Activated naive CD8-positive, alpha-beta T cell treated with anti-CD3 and anti-CD28 coated beads for 36 hours (primary cell): ENCODE results near the gene GRIA1. TPM values are rescaled to one million over a fixed set of nuclear protein-coding genes. Genes with fewer than 3 reads are reported as not detected.
"Not testable (repeated sequence)": the region's sequence is repeated elsewhere in the genome, so short reads cannot be mapped to it uniquely, and the experiment has no call there.

Source experiments
- DNase-seq: peaks from one replicate; pipeline ENCODE4 v3.0.0; 2021
- H3K27ac Mint-ChIP-seq: one replicate; pipeline ENCODE4 v1.8.0; 2022; ENCODE audit warnings: mild to moderate bottlenecking, moderate library complexity, mixed read lengths
- H3K27me3 Mint-ChIP-seq: one replicate; pipeline ENCODE4 v1.8.0; 2022; ENCODE audit warnings: mild to moderate bottlenecking, mixed read lengths
- H3K36me3 Mint-ChIP-seq: one replicate; pipeline ENCODE4 v1.8.0; 2021; ENCODE audit warnings: mild to moderate bottlenecking, mixed read lengths
- H3K4me1 Mint-ChIP-seq: one replicate; pipeline ENCODE4 v1.8.0; 2021; ENCODE audit warnings: mixed read lengths
- H3K4me3 Mint-ChIP-seq: one replicate; pipeline ENCODE4 v1.8.0; 2022; ENCODE audit warnings: mild to moderate bottlenecking, moderate library complexity, mixed read lengths
- H3K9me3 Mint-ChIP-seq: one replicate; pipeline ENCODE4 v1.8.0; 2022; ENCODE audit warnings: mixed read lengths
- total RNA-seq, 2 experiments: library from RNA; stranded (reverse); gene quantifications; one replicate each; pipeline ENCODE4 v1.2.3, GENCODE V29; 2021

The GRIA1 gene
- total RNA-seq, 2 experiments from 2014 or later: not detected

DNA sequence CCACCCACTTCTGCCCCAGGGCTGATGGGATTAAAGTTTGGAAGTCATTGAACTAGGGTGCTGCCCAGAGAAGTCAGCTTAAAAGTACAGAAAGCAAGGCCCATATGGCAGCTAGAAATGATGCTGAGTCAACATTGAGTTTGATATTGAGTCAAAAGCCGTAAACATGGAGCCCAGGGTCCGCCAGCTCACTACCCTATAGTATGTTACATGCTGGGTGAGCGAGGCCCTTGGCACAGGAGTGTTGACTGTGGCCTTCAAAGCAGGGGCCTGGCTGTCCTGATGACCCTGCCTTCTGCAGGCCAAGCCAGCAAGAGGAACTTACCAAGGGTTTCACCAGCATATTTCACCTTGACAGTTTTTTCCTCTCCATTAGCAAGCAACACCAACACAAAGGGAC is 222.5 kb downstream of the GRIA1 start:
- no peak for DNase-seq
- H3K27me3 Mint-ChIP-seq: no peaks in the 10 kb centered on the region
- H3K9me3 Mint-ChIP-seq: no peaks in the 10 kb centered on the region
- no peak overlapping the region for H3K4me3 Mint-ChIP-seq
- H3K36me3 Mint-ChIP-seq: no peaks in the 10 kb centered on the region
- H3K27ac Mint-ChIP-seq: no peak overlapping the region
- no peaks in the 10 kb centered on the region for H3K4me1 Mint-ChIP-seq

DNA sequence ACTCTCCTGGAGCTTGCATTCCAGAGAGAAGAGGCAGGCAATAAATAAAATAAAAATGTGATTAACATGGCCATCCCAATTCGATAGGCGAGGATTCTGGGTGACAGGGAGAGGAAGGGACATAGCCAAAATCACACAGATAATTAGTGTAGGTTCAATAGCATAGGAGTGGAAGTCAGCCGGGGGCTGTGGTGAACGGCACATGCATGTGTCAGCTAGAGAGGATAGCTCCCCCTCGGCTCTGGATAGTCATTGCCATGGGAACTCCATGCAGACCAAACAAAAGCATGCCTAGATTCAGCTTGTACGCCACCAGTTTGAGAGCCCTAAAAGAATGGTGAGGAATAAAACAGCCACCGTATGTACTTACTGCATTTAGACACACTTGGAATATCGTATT is 223.5 kb downstream of the GRIA1 start:
- H3K4me1 Mint-ChIP-seq: no peaks in the 10 kb centered on the region
- H3K4me3 Mint-ChIP-seq: no peak overlapping the region
- H3K36me3 Mint-ChIP-seq: no peaks in the 10 kb centered on the region
- H3K9me3 Mint-ChIP-seq: no peaks in the 10 kb centered on the region
- H3K27me3 Mint-ChIP-seq: no peaks in the 10 kb centered on the region
- no peak for DNase-seq
- H3K27ac Mint-ChIP-seq: no peak overlapping the region

DNA sequence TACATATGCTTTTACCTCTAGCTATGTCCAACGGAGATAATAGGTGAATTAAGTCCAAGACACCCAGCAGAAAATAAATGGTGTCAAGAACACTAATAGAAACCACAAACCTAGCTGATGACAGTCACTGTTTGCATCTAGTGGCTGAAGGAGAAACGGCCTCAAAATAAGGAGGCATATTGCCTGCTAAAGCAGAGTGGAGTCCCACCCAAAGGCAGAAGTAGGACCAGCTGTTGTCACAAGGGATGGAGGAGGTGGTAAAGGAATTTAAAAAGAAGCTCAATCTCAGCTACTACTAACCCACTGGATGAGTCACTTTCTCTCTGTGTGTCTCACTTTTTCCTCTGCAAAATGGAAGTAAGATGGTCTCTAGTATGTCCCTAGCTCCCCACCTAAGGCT is 224.3 kb downstream of the GRIA1 start:
- no peaks in the 10 kb centered on the region for H3K9me3 Mint-ChIP-seq

DNA sequence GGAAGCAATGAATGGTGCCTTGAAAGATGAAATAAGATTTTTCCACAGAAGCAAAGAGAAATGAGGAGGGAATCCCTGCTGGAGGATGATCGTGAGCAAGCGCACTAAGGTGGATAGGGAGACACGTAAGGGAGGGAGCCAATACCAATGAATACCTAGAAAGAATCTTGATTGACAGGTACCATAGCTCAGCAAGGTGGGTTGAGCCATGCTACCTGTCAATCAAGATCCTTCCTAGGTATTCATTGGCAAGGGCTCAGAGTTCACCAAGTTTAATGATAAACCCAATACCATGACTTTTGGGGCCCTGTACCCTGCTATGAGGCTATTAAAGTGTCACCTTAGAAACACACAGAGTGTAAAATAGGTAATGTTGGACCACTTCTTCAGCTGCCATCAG is 226.8 kb downstream of the GRIA1 start:
- Mint-ChIP-seq H3K27me3 (no peaks in the 10 kb centered on the region), H3K4me3 (no peak overlapping the region), H3K27ac (no peak overlapping the region), H3K9me3 (no peaks in the 10 kb centered on the region), H3K4me1 (no peaks in the 10 kb centered on the region), H3K36me3 (no peaks in the 10 kb centered on the region)
- no peak for DNase-seq

More for the DNA sequence above, 224.3 kb downstream of the GRIA1 start:
- Mint-ChIP-seq H3K27me3 (no peaks in the 10 kb centered on the region), H3K36me3 (no peaks in the 10 kb centered on the region), H3K4me3 (no peak overlapping the region), H3K27ac (no peak overlapping the region), H3K4me1 (no peaks in the 10 kb centered on the region)
- DNase-seq: no peak

DNA sequence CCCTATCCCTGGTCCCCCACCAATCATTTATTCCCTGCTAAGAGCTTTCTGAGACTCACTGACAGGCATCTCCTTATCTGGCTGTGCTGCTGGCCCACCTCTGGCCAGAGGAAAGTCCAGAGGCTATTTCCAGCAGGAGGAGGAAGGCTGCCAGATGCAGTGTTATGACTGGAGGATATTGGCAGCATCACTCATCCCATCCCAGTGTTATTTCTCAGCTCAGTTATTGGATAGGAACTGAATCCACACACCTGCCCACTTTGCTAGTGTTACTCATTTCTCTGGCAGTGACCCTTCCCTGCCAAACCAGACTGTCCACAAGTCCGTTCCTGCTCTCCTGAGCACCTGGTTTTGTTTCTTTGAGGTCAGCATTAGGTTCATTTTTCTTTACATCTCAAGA is 228.2 kb downstream of the GRIA1 start:
- Mint-ChIP-seq H3K4me1 (no peaks in the 10 kb centered on the region), H3K27ac (no peak overlapping the region), H3K36me3 (no peaks in the 10 kb centered on the region), H3K9me3 (no peaks in the 10 kb centered on the region), H3K4me3 (no peak overlapping the region), H3K27me3 (no peaks in the 10 kb centered on the region)
- no peak for DNase-seq

DNA sequence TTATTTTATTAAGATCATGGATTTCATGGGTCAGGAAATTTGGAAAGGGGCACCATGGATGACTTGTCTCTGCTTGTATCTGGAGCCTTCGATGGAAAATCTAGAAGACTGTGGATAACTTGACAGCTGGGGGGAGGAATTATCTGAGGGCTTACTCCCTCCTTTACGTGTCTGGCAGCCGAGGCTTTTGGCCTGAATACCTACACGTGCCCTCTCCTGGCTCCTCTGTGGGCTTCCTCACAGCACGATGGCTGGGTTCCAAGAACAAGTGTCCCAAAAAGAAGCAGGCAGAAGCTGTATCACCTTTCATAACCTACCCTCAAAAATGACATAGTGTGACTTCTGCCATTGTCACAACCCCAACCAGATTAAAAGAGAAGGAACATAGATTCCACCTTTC is 228.9 kb downstream of the GRIA1 start:
- Mint-ChIP-seq H3K4me1 (no peaks in the 10 kb centered on the region), H3K27me3 (no peaks in the 10 kb centered on the region), H3K9me3 (no peaks in the 10 kb centered on the region), H3K36me3 (no peaks in the 10 kb centered on the region), H3K4me3 (no peak overlapping the region), H3K27ac (no peak overlapping the region)
- no peak for DNase-seq

DNA sequence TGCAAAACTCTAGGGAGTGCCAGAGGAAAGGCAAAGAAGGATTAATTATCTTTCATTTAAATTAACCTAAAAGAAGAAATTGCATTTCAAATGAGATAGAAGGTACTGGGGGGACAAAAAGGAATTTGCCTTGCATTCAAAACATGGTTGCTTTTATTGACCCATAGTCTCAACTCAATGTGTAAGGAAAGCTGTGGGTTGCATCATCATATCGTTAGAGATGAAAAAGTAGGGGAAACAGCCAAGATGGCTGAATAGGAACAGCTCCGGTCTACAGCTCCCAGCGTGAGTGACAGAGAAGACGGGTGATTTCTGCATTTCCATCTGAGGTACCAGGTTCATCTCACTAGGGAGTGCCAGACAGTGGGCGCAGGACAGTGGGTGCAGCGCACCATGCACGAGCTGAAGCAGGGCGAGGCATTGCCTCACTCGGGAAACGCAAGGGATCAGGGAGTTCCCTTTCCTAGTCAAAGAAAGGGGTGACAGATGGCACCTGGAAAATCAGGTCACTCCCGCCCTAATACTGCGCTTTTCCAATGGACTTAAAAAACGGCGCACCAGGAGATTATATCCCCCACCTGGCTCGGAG is 232.6 kb downstream of the GRIA1 start:
- not testable (repeated sequence) for H3K27ac Mint-ChIP-seq, H3K4me3 Mint-ChIP-seq, H3K27me3 Mint-ChIP-seq, H3K4me1 Mint-ChIP-seq, DNase-seq, H3K36me3 Mint-ChIP-seq, H3K9me3 Mint-ChIP-seq

DNA sequence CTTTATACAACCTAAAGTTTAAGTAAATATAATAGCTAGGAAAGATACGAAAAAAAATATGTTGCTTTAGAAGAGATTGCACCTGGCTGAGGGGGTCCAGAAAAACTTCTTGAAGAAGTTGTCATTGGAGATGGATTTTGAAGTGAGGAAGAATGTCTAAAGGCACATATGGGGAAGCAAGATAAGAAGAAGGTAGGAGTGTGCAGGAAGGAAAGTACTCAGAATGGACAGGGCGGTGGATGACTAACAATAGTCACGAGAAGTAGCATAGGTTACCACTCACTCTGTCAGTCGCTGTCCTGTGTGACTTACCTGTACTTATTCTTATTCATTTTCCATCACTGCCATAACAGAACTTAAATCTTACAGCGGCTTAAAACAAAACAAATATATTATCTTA is 251.6 kb downstream of the GRIA1 start:
- H3K9me3 Mint-ChIP-seq: peaks cover 2% of the 10 kb centered on the region
- H3K4me3 Mint-ChIP-seq: no peak overlapping the region
- no peak overlapping the region for H3K27ac Mint-ChIP-seq
- H3K36me3 Mint-ChIP-seq: no peaks in the 10 kb centered on the region
- H3K4me1 Mint-ChIP-seq: no peaks in the 10 kb centered on the region
- peaks cover 8% of the 10 kb centered on the region for H3K27me3 Mint-ChIP-seq
- no peak for DNase-seq

DNA sequence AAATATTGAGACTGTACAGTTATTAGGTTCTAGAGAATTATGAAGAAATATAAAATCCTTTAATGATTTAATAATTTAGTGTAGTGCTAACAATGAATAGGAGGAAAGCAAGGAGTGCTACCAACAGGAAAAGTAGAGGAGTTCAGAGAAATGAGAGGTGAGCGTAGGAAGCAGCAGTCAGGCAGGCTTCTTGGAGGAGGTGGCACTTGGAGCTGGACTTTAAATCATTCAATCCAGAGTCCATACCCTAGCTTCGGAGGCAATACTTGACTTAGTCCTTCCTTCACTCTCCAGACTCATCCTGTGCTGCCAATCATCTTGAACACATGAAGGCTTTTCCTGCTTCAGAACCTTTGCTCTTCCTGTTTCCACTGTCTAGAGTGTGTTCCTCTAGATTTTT is 254.3 kb downstream of the GRIA1 start:
- Mint-ChIP-seq H3K9me3 (no peaks in the 10 kb centered on the region), H3K27ac (no peak overlapping the region), H3K4me3 (no peak overlapping the region), H3K36me3 (no peaks in the 10 kb centered on the region), H3K4me1 (no peaks in the 10 kb centered on the region), H3K27me3 (peaks cover 11% of the 10 kb centered on the region)
- no peak for DNase-seq

DNA sequence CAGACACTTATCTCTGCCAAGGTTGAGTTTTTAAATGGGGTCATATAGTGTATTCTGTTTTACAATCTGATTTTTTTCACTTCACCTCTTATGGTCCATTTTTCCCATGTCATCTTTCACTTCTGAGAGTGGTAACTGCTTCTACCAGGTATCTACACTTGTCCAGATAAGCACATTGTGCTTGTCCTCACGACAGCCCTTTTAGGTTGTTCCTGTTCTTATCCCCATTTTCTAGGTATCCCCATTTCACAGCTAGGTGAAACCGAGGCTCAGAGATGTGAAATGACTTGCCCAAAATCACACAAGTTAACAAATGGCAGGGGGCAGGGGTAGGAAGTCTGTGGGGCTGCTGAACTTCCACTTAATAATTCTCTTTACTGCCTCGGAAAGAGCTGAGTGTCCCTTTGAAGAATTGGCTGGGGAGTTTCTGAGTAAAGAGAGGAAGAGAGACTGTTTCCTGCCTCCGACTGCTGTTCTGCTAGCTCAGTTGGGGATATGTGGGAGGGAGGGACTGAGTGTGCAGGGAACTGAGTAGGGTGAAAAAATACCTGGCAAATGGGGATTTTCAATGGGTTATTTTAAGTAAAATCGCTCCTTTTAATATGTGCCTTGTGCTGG is 255.4 kb downstream of the GRIA1 start:
- no peak overlapping the region for H3K27ac Mint-ChIP-seq
- H3K27me3 Mint-ChIP-seq: peaks cover 7% of the 10 kb centered on the region
- no peaks in the 10 kb centered on the region for H3K36me3 Mint-ChIP-seq
- H3K9me3 Mint-ChIP-seq: no peaks in the 10 kb centered on the region
- no peak overlapping the region for H3K4me3 Mint-ChIP-seq
- DNase-seq: no peak
- no peaks in the 10 kb centered on the region for H3K4me1 Mint-ChIP-seq

DNA sequence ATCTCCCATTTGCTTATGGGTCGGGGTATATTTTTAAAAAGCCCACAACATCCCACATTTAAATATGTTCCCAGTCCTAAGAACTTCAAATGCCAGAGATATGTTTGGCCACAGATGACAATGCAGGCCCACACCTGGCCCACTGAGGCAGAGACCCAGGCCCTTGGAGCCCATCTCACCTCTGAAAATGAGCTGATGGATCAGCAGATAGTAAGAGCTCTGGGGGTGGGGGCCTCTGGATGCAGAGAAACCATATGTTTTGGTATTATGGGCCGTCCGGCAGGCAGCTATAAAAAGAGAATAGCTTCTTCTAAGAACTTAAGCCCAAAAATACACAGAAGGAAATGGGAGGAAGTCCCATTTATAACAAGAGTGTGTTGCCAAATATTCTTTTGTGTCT is 256.0 kb downstream of the GRIA1 start:
- no peaks in the 10 kb centered on the region for H3K4me1 Mint-ChIP-seq
- H3K4me3 Mint-ChIP-seq: no peak overlapping the region
- H3K9me3 Mint-ChIP-seq: no peaks in the 10 kb centered on the region

DNA sequence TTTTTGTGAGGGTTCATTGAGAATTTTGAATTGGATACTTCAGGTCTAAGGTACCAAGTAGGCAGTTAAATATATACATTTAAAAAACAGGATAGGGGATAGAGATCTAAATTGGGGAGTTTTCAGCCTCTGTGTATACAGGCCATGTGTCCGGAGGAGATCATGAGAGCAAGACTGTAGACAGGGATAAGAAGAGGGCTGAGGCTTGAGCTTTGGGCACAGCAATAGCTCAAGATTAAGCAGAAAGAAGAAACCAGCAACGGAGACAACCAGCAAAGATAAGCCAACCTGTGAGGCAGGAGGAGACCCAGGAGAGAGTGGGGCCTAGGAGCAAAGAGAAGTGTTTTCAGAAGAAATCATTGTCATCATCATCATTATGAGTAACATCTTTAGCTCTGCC is 258.4 kb downstream of the GRIA1 start:
- DNase-seq: no peak
- Mint-ChIP-seq H3K4me3 (no peak overlapping the region), H3K9me3 (no peaks in the 10 kb centered on the region), H3K4me1 (no peaks in the 10 kb centered on the region), H3K27me3 (peaks cover 3% of the 10 kb centered on the region), H3K27ac (no peak overlapping the region), H3K36me3 (no peaks in the 10 kb centered on the region)

More for the DNA sequence above, 256.0 kb downstream of the GRIA1 start:
- DNase-seq: no peak
- H3K36me3 Mint-ChIP-seq: no peaks in the 10 kb centered on the region
- no peak overlapping the region for H3K27ac Mint-ChIP-seq
- H3K27me3 Mint-ChIP-seq: peaks cover 7% of the 10 kb centered on the region

DNA sequence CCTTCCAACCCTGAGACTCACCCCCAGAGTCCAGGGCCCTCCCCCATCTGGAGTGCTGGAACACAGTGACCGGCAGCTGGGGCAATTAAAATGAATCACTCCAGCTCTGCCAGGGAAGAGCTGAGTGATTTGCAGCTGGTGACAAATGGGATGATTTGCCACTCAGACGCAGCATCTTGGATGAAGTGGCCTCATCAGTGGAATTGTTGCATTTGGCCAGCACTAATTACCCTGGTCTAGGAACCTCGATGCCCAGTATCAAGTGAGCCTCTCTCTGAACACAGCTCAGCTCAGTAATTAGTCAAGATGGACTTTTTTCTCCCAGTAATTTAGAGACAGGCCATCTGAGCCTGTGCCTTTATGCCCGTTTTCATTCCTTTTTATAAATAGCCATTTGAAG is 259.5 kb downstream of the GRIA1 start:
- H3K9me3 Mint-ChIP-seq: peaks cover 1% of the 10 kb centered on the region
- no peaks in the 10 kb centered on the region for H3K36me3 Mint-ChIP-seq

DNA sequence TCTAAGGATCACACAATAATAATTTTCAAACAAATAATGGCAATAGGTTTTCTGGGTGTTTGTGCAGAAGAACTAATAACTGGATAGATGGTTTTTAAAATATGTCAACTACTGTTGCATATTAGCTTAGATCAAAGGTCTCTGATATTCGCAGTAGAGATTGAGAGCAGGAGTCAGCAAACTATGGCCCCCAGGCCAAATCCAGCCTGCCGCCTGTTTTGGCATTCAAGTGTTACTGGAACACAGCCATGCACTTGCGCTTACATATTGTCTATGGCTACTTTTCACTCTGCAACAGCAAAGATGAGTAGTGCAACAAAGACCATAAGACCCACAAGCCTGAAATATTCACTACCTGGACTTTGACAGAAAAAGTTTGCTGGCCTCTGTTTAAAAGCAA is 260.8 kb downstream of the GRIA1 start:
- no peak for DNase-seq
- H3K4me3 Mint-ChIP-seq: no peak overlapping the region
- peaks cover 3% of the 10 kb centered on the region for H3K27me3 Mint-ChIP-seq
- H3K9me3 Mint-ChIP-seq: peaks cover 1% of the 10 kb centered on the region
- no peak overlapping the region for H3K27ac Mint-ChIP-seq
- H3K4me1 Mint-ChIP-seq: no peaks in the 10 kb centered on the region
- H3K36me3 Mint-ChIP-seq: no peaks in the 10 kb centered on the region

More for the DNA sequence above, 259.5 kb downstream of the GRIA1 start:
- DNase-seq: no peak
- Mint-ChIP-seq H3K4me3 (no peak overlapping the region), H3K27me3 (peaks cover 3% of the 10 kb centered on the region), H3K4me1 (no peaks in the 10 kb centered on the region), H3K27ac (no peak overlapping the region)

DNA sequence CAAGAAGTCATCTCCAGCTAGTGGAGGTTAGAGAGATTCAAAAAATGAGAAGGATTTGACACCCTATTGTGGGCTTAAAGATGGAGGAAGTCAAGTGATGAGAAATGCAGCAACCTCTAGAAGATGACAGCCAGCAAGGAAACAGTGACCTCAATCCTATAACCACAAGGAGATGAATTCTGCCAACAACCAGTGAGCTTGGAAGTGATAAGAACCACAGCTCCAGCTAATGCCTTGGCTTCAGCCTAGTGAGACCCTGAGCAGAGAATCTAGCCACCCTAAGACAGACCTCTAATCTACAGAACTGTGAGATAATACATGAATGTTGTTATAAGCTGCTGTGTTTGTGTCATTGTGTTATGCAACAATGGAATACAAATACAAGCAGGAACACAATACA is 262.4 kb downstream of the GRIA1 start:
- H3K27ac Mint-ChIP-seq: no peak overlapping the region
- H3K27me3 Mint-ChIP-seq: peaks cover 3% of the 10 kb centered on the region
- no peaks in the 10 kb centered on the region for H3K36me3 Mint-ChIP-seq
- H3K4me3 Mint-ChIP-seq: no peak overlapping the region
- H3K9me3 Mint-ChIP-seq: peaks cover 9% of the 10 kb centered on the region
- DNase-seq: no peak
- H3K4me1 Mint-ChIP-seq: no peaks in the 10 kb centered on the region

DNA sequence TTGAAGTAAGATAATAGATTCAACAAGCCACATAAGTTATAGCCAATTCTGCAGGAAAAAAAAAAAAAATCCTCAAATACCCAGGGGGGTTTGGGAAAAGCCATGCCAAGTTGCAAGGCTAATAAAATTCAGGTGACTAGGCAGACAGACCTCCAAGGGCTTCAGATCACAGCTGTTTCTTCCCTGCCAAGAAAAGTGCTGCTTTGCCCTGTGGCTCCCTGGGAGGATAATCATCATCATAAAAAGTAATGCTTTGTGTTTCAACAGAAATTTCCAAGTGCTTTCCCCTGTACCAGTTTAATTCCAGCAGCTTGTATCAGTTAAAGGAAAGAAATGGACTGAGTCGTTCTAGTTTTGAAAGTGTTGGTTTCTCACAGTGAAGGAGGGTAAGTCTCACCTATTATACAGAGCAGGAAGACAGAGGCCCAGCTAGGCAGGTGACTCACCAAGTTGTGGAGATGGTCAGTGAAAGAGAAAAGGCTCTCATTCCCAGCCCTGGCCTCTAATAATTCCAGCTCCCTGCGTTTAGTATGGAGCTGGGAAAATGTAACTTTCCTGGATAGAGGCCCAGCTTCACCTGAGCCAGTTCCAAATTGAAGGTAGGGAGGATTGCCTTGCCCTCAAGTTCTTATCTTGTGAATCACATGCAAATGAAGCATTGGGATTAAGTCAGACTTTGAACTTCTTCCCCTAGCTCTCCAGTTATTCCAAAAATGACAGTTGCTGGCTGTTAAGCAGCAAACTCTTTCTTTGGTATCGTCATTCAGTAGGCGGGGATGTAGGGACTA is 263.4 kb downstream of the GRIA1 start:
- H3K36me3 Mint-ChIP-seq: no peaks in the 10 kb centered on the region
- H3K27ac Mint-ChIP-seq: no peak overlapping the region
- peaks cover 9% of the 10 kb centered on the region for H3K9me3 Mint-ChIP-seq
- no peaks in the 10 kb centered on the region for H3K4me1 Mint-ChIP-seq
- no peaks in the 10 kb centered on the region for H3K27me3 Mint-ChIP-seq
- H3K4me3 Mint-ChIP-seq: no peak overlapping the region
- no peak for DNase-seq
